B cell (primary cell): ENCODE measurements around the gene TMED7. TPM values are rescaled to one million over a fixed set of nuclear protein-coding genes. Genes with fewer than 3 reads are reported as not detected.

Experiments used
- ATAC-seq: fragments of 200-7000 bp; cut with Tn5 transposase; one replicate; pipeline ENCODE4 v1.10.0; 2021; ENCODE audit warnings: low read depth, mild to moderate bottlenecking, moderate number of reproducible peaks, moderate library complexity
- CTCF ChIA-PET: fragments of 350-600 bp; sonication (Branson Sonifier 250); formaldehyde crosslinking; loops from one replicate; lab custom pipeline; 2021; ENCODE audit warnings: antibody characterized with exemption, inconsistent platforms; lab: Charles Lee
- POLR2A ChIA-PET: fragments of 350-600 bp; sonication (Branson Sonifier 250); formaldehyde crosslinking; loops from one replicate; lab custom pipeline; 2021; ENCODE audit warnings: antibody characterized with exemption; lab: Charles Lee
- DNase-seq: peaks from one replicate; pipeline ENCODE4 v3.0.0; 2013
- H2AFZ ChIP-seq: 2 replicates; pipeline ENCODE4 v1.6.1; 2012; ENCODE audit warnings: mild to moderate bottlenecking, low read depth, low read length; ENCODE audit not compliant: insufficient read depth, poor library complexity, severe bottlenecking
- H3K27ac ChIP-seq, 2 donors: 1 replicate in 1 of 2; 2 replicates in 1 of 2; pipeline ENCODE4 v1.5.1; 2012 to 2013; ENCODE audit warnings: low read length in 2 of 2, mild to moderate bottlenecking in 2 of 2, moderate library complexity in 1 of 2
- H3K27me3 ChIP-seq, 4 experiments: fragments of 200-600 bp in 1 of 4; sonication (generic) in 1 of 4; replicated peaks in 1 of 4; 1 replicate in 2 of 4; 2 replicates in 2 of 4; pipeline versions ENCODE4 v1.6.1 to v1.7.0; 2013 to 2016; ENCODE audit warnings: low read length in 3 of 4, mild to moderate bottlenecking in 2 of 4, mixed read lengths in 1 of 4, moderate library complexity in 1 of 4; ENCODE audit not compliant: insufficient read depth in 4 of 4, control insufficient read depth in 3 of 4; ENCODE audit errors: control extremely low read depth in 1 of 4
- H3K36me3 ChIP-seq, 2 experiments: replicated peaks in 1 of 2; 1 replicate in 1 of 2; 2 replicates in 1 of 2; pipeline versions ENCODE4 v1.6.1 to v1.7.1; 2013; ENCODE audit warnings: low read length in 1 of 2; ENCODE audit not compliant: insufficient read depth in 2 of 2, control insufficient read depth in 1 of 2; ENCODE audit errors: control extremely low read depth in 1 of 2, extremely low read depth in 1 of 2
- H3K4me1 ChIP-seq, 2 donors: fragments of 200-600 bp in 1 of 2; sonication (generic) in 1 of 2; 1 replicate in 1 of 2; 2 replicates in 1 of 2; pipeline versions ENCODE4 v1.5.1 to v1.6.1; 2013 to 2017; ENCODE audit warnings: low read length in 2 of 2; ENCODE audit not compliant: control insufficient read depth in 2 of 2, insufficient read depth in 2 of 2
- H3K4me2 ChIP-seq: replicated peaks from 2 replicates; pipeline ENCODE3; 2012; ENCODE audit warnings: mild to moderate bottlenecking, low read depth, low read length; ENCODE audit not compliant: poor library complexity, severe bottlenecking
- H3K4me3 ChIP-seq, 5 experiments: fragments of 200-600 bp in 1 of 5; sonication (generic) in 1 of 5; 1 replicate in 3 of 5; 2 replicates in 2 of 5; pipeline versions ENCODE4 v1.5.1 to v1.7.0; 2011 to 2016; ENCODE audit warnings: low read length in 4 of 5, mild to moderate bottlenecking in 4 of 5, low read depth in 2 of 5, control low read depth in 1 of 5, moderate library complexity in 1 of 5; ENCODE audit not compliant: insufficient read depth in 1 of 5; ENCODE audit errors: control extremely low read depth in 1 of 5, extremely low read depth in 1 of 5
- H3K79me2 ChIP-seq: fragments of 200-600 bp; sonication (generic); one replicate; pipeline ENCODE4 v1.6.0; 2016; ENCODE audit warnings: low read length; ENCODE audit not compliant: control insufficient read depth, insufficient read depth
- H3K9ac ChIP-seq: fragments of 200-600 bp; sonication (generic); 2 replicates; pipeline ENCODE4 v1.6.1; 2017; ENCODE audit warnings: mild to moderate bottlenecking, low read length, moderate library complexity
- H3K9me3 ChIP-seq, 3 donors: one replicate each; pipeline versions ENCODE4 v1.6.1 to v1.7.1; 2013; ENCODE audit warnings: low read length in 2 of 3; ENCODE audit not compliant: control insufficient read depth in 2 of 3, insufficient read depth in 1 of 3; ENCODE audit errors: control extremely low read depth in 1 of 3
- H4K20me1 ChIP-seq: 2 replicates; pipeline ENCODE4 v1.6.0; 2012; ENCODE audit warnings: mild to moderate bottlenecking, low read length; ENCODE audit not compliant: insufficient read depth, control insufficient read depth, poor library complexity, severe bottlenecking
- H3K27ac Mint-ChIP-seq: one replicate; pipeline ENCODE4 v1.8.0; 2021; ENCODE audit warnings: mixed read lengths
- H3K27me3 Mint-ChIP-seq: one replicate; pipeline ENCODE4 v1.8.0; 2021; ENCODE audit warnings: mixed read lengths
- H3K4me1 Mint-ChIP-seq: one replicate; pipeline ENCODE4 v1.8.0; 2021; ENCODE audit warnings: mixed read lengths
- H3K4me3 Mint-ChIP-seq: one replicate; pipeline ENCODE4 v1.8.0; 2021; ENCODE audit warnings: mixed read lengths
- H3K9me3 Mint-ChIP-seq: one replicate; pipeline ENCODE4 v1.8.0; 2022; ENCODE audit warnings: mixed read lengths; ENCODE audit not compliant: insufficient read depth
- EZH2 ChIP-seq: IDR thresholded peaks from 2 replicates; pipeline ENCODE4 v1.6.1; 2012; ENCODE audit warnings: borderline replicate concordance, low read depth, mild to moderate bottlenecking, moderate library complexity, low read length; ENCODE audit not compliant: insufficient read depth, poor library complexity, severe bottlenecking
- WGBS: methylation state at CpG from one replicate; pipeline ENCODE4 v1.1.5; 2013; ENCODE audit warnings: missing lambda C conversion rate; ENCODE audit not compliant: insufficient coverage; 5-methylcytosine and 5-hydroxymethylcytosine counted together
- intact Hi-C: fragments of 100-400 bp; cut with micrococcal nuclease; formaldehyde crosslinking; loops from one replicate; pipeline ENCODE4 v1.10.0; 2022
- polyA plus RNA-seq: library from polyadenylated mRNA; depleted of rRNA; stranded (reverse); fragments of >200 nt; gene quantifications from 2 replicates; pipeline ENCODE4 v1.2.3, GENCODE V29; 2012
- total RNA-seq, 2 donors: library from RNA; stranded (reverse); fragments of 120-200 nt in 1 of 2; gene quantifications; 1 replicate in 1 of 2; 2 replicates in 1 of 2; pipeline versions ENCODE4 v1.2.3 to v1.2.4, GENCODE V29; 2013 to 2022
- TF ChIP-seq, protein P1 (sequence below): fragments of 200-600 bp; IDR thresholded peaks from one replicate; pipeline ENCODE4 v1.8.0; 2022; ENCODE audit warnings: antibody characterized with exemption, mild to moderate bottlenecking

Gene TMED7
- total and polyA plus RNA-seq, 2 donors (not counting 1 experiment from before 2014, with no cell fraction given): 17.3 to 40.4 TPM

DNA sequence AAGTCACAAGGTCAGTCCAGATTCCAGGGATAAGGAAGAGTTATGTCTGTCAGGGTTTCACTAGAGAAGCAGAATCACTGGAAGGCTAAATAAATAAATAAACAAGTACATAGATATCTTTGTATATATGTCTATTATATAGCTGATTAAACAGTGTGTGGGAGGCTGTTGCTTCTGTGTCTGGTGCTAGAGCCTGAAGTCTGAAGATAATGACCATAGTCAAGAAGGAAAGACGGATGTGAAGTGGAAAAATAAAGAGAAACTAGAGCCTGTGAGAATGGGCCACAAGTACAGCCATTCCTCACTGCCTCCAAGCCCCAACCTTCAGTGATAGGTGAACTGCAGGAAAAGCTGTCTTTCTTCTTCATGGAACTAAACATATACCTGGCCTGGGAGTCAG is 4.1 kb upstream of the TMED7 start:
- POLR2A ChIA-PET: no interaction called here

DNA sequence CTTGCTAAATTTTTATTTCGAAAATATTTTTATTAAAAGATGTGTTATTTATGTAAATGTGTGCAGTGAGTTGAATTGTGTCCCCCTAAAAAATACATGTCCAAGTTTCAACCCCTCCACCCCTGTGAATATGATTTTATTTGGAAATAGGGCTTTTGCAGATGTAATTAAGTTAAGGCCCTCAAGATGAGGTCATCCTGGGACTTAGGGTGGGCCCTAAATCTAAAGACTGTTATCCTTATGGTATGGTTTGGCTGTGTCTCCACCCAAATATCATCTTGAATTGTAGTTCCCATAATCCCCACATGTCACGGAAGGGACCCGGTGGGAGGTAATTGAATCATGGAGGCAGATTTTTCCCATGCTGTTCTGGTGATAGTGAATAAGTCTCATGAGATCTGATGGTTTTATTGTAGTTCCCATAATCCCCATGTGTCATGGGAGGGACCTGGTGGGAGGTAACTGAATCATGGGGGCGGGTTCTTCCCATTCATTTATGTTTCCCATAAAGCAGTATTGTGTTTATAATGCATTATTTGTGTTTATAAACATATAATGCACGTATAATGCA is 1.5 kb upstream of the TMED7 start:
- H3K9me3 Mint-ChIP-seq: no peaks in the 10 kb centered on the region
- TF ChIP-seq, protein P1, sequence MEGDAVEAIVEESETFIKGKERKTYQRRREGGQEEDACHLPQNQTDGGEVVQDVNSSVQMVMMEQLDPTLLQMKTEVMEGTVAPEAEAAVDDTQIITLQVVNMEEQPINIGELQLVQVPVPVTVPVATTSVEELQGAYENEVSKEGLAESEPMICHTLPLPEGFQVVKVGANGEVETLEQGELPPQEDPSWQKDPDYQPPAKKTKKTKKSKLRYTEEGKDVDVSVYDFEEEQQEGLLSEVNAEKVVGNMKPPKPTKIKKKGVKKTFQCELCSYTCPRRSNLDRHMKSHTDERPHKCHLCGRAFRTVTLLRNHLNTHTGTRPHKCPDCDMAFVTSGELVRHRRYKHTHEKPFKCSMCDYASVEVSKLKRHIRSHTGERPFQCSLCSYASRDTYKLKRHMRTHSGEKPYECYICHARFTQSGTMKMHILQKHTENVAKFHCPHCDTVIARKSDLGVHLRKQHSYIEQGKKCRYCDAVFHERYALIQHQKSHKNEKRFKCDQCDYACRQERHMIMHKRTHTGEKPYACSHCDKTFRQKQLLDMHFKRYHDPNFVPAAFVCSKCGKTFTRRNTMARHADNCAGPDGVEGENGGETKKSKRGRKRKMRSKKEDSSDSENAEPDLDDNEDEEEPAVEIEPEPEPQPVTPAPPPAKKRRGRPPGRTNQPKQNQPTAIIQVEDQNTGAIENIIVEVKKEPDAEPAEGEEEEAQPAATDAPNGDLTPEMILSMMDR: no peak
- no peak for TF ChIP-seq EZH2
- Histone ChIP-seq H3K4me3 (no peak overlapping the region), H3K27me3 (peaks cover 0 to 5% (median 0%) of the 10 kb centered on the region in 4 experiments), H3K27ac (no peak overlapping the region), H4K20me1 (peaks cover 9% of the 10 kb centered on the region), H3K4me2 (no peak overlapping the region), H3K36me3 (no peaks in the 10 kb centered on the region), H3K79me2 (peaks cover 32% of the 10 kb centered on the region), H3K4me1 (peaks cover 29 to 32% of the 10 kb centered on the region in 2 donors), H3K9me3 (no peaks in the 10 kb centered on the region), H3K9ac (no peak overlapping the region), H2AFZ (no peak overlapping the region)
- no peak for DNase-seq
- intact Hi-C loops: no loop called here
- no peak for ATAC-seq
- H3K27me3 Mint-ChIP-seq: no peaks in the 10 kb centered on the region
- ChIA-PET POLR2A (no interaction called here), CTCF (no interaction called here)
- no CpG with 5 or more reads among the region's 5 CpGs for WGBS
- H3K4me3 Mint-ChIP-seq: peak overlapping the region; percentile 17
- no peak overlapping the region for H3K27ac Mint-ChIP-seq
- H3K4me1 Mint-ChIP-seq: peaks cover 18% of the 10 kb centered on the region

More for the DNA sequence above, 4.1 kb upstream of the TMED7 start:
- H3K27me3 ChIP-seq: peaks cover 0 to 5% (median 0%) of the 10 kb centered on the region in 4 experiments
- H3K4me3 Mint-ChIP-seq: no peak overlapping the region
- H3K4me1 ChIP-seq: peaks cover 12 to 17% of the 10 kb centered on the region in 2 donors
- no peaks in the 10 kb centered on the region for H3K36me3 ChIP-seq
- WGBS: no CpG with 5 or more reads among the region's 1 CpG
- H3K27ac ChIP-seq: no peak overlapping the region
- CTCF ChIA-PET: interaction anchor here (0.6 to 1.8 kb wide), 7 partner anchors 11 to 955 kb away, joined by 3 to 6 read pairs (median 3); partner anchors contain the start of gene ATG12
- H3K27ac Mint-ChIP-seq: no peak overlapping the region
- H3K4me2 ChIP-seq: no peak overlapping the region
- TF ChIP-seq EZH2: no peak
- TF ChIP-seq, protein P1: no peak
- H3K9me3 ChIP-seq: no peaks in the 10 kb centered on the region
- H3K4me1 Mint-ChIP-seq: peaks cover 17% of the 10 kb centered on the region
- peaks cover 21% of the 10 kb centered on the region for H3K79me2 ChIP-seq
- no peak overlapping the region for H3K4me3 ChIP-seq
- DNase-seq (no peak), ATAC-seq (no peak)
- no peak overlapping the region for H2AFZ ChIP-seq
- H3K27me3 Mint-ChIP-seq: no peaks in the 10 kb centered on the region
- H4K20me1 ChIP-seq: no peaks in the 10 kb centered on the region
- no peaks in the 10 kb centered on the region for H3K9me3 Mint-ChIP-seq
- intact Hi-C loops: no loop called here
- no peak overlapping the region for H3K9ac ChIP-seq
